ENCODE results near the gene SCML1.

GRCh38 chrX:17703201-17703600, 34.1 kb upstream of the SCML1 start:
- TF ChIP-seq, protein P1, sequence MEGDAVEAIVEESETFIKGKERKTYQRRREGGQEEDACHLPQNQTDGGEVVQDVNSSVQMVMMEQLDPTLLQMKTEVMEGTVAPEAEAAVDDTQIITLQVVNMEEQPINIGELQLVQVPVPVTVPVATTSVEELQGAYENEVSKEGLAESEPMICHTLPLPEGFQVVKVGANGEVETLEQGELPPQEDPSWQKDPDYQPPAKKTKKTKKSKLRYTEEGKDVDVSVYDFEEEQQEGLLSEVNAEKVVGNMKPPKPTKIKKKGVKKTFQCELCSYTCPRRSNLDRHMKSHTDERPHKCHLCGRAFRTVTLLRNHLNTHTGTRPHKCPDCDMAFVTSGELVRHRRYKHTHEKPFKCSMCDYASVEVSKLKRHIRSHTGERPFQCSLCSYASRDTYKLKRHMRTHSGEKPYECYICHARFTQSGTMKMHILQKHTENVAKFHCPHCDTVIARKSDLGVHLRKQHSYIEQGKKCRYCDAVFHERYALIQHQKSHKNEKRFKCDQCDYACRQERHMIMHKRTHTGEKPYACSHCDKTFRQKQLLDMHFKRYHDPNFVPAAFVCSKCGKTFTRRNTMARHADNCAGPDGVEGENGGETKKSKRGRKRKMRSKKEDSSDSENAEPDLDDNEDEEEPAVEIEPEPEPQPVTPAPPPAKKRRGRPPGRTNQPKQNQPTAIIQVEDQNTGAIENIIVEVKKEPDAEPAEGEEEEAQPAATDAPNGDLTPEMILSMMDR (conservative IDR thresholded peaks at IDR 0.05 in 1 of 2, IDR thresholded peaks at IDR 0.05 in 1 of 2; ENCODE audit: low read depth in 1 of 2, low read length in 2 of 2): no peak
- no peak for TF ChIP-seq EZH2 (IDR thresholded peaks at IDR 0.05; ENCODE audit: low read length, missing control alignments)

Data from fibroblast of lung (primary cell).